Endothelial cell (in vitro differentiated cells): ENCODE results near the gene MSANTD2. TPM values are rescaled to one million over a fixed set of nuclear protein-coding genes. Genes with fewer than 3 reads are reported as not detected.

Experiments used
- DNase-seq: peaks from one replicate; pipeline ENCODE4 v3.0.0; 2021; ENCODE audit warnings: low spot score
- H3K27ac Mint-ChIP-seq: one replicate; pipeline ENCODE4 v1.8.0; 2021; ENCODE audit warnings: mixed read lengths, inconsistent platforms; ENCODE audit not compliant: unreplicated experiment
- H3K27me3 Mint-ChIP-seq: one replicate; pipeline ENCODE4 v1.8.0; 2021; ENCODE audit warnings: mild to moderate bottlenecking, moderate library complexity, mixed read lengths, inconsistent platforms; ENCODE audit not compliant: unreplicated experiment
- H3K36me3 Mint-ChIP-seq: one replicate; pipeline ENCODE4 v1.8.0; 2021; ENCODE audit warnings: mild to moderate bottlenecking, low read depth, mixed read lengths, inconsistent platforms; ENCODE audit not compliant: unreplicated experiment
- H3K4me1 Mint-ChIP-seq: one replicate; pipeline ENCODE4 v1.8.0; 2021; ENCODE audit warnings: mild to moderate bottlenecking, mixed read lengths, inconsistent platforms; ENCODE audit not compliant: unreplicated experiment
- H3K4me3 Mint-ChIP-seq: one replicate; pipeline ENCODE4 v1.8.0; 2021; ENCODE audit warnings: mild to moderate bottlenecking, mixed read lengths, inconsistent platforms; ENCODE audit not compliant: unreplicated experiment
- H3K9me3 Mint-ChIP-seq: one replicate; pipeline ENCODE4 v1.8.0; 2021; ENCODE audit warnings: mixed read lengths, inconsistent platforms; ENCODE audit not compliant: unreplicated experiment
- CTCF ChIP-seq: fragments of 200-600 bp; sonication (generic); IDR thresholded peaks from one replicate; pipeline ENCODE4 v1.5.0; 2021; ENCODE audit warnings: antibody characterized with exemption; ENCODE audit not compliant: unreplicated experiment
- long read RNA-seq: library from polyadenylated mRNA; unstranded; transcript quantifications from one replicate; pipeline ENCODE4 v2.0.0, GENCODE V29; 2020; ENCODE audit not compliant: unreplicated experiment
- total RNA-seq: library from RNA; stranded (reverse); fragmentation: NEBNext Ultra II Directional; extraction: Animal tissue kit (Norgen Biotek cat#: 25700); gene quantifications from one replicate; pipeline ENCODE4 v1.2.1, GENCODE V29; 2021; ENCODE audit not compliant: unreplicated experiment

Gene MSANTD2
- 32.4 TPM for total RNA-seq
- long read RNA-seq, partial matches to known transcripts: 0 of 1 reads
- long read RNA-seq, other reads (novel, unspliced or antisense): 0 of 1 reads

GRCh38 chr11:124800226-124800929, at the start of gene MSANTD2:
Gene MSANTD2 (minus strand): TSS chr11:124800406. CDS start chr11:124800380, 26 bp downstream.
- peak within 1 kb of the TSS; percentile 92 for H3K4me3 Mint-ChIP-seq
- peaks cover 5% of the 10 kb centered on the region for H3K36me3 Mint-ChIP-seq
- peaks cover 28% of the 10 kb centered on the region for H3K4me1 Mint-ChIP-seq
- no peak for TF ChIP-seq CTCF
- no peaks in the 10 kb centered on the region for H3K9me3 Mint-ChIP-seq
- DNase-seq: peak; percentile 85
- H3K27me3 Mint-ChIP-seq: peaks cover 7% of the 10 kb centered on the region
- peak within 1 kb of the TSS; percentile 91 for H3K27ac Mint-ChIP-seq

- peaks cover 3% of the 10 kb centered on the region for H3K4me1 Mint-ChIP-seq
- H3K4me3 Mint-ChIP-seq: peak overlapping the region; percentile 42
Observed at GRCh38 chr11:124846070-124846673, 46.0 kb upstream of the MSANTD2 start.

GRCh38 chr11:124844664-124845079, 44.5 kb upstream of the MSANTD2 start:
- H3K9me3 Mint-ChIP-seq: no peaks in the 10 kb centered on the region
- no peak for DNase-seq
- H3K27me3 Mint-ChIP-seq: peaks cover 26% of the 10 kb centered on the region

More at GRCh38 chr11:124846070-124846673, 46.0 kb upstream of the MSANTD2 start:
- Mint-ChIP-seq H3K9me3 (no peaks in the 10 kb centered on the region), H3K36me3 (peaks cover 4% of the 10 kb centered on the region), H3K27me3 (peaks cover 18% of the 10 kb centered on the region), H3K27ac (no peak overlapping the region)
- TF ChIP-seq CTCF: no peak
- no peak for DNase-seq

GRCh38 chr11:124843616-124843910, 43.4 kb upstream of the MSANTD2 start:
- Mint-ChIP-seq H3K27ac (no peak overlapping the region), H3K4me1 (peaks cover 8% of the 10 kb centered on the region), H3K27me3 (peaks cover 25% of the 10 kb centered on the region), H3K36me3 (peaks cover 10% of the 10 kb centered on the region), H3K9me3 (no peaks in the 10 kb centered on the region), H3K4me3 (no peak overlapping the region)
- TF ChIP-seq CTCF: no peak
- no peak for DNase-seq

More at GRCh38 chr11:124844664-124845079, 44.5 kb upstream of the MSANTD2 start:
- H3K4me1 Mint-ChIP-seq: peaks cover 8% of the 10 kb centered on the region
- no peak overlapping the region for H3K27ac Mint-ChIP-seq
- peaks cover 10% of the 10 kb centered on the region for H3K36me3 Mint-ChIP-seq
- no peak overlapping the region for H3K4me3 Mint-ChIP-seq
- no peak for TF ChIP-seq CTCF

GRCh38 chr11:124842305-124842704, 42.1 kb upstream of the MSANTD2 start:
- Mint-ChIP-seq H3K4me1 (peaks cover 8% of the 10 kb centered on the region), H3K27me3 (peaks cover 31% of the 10 kb centered on the region), H3K27ac (no peak overlapping the region), H3K4me3 (peak overlapping the region; percentile 5), H3K9me3 (no peaks in the 10 kb centered on the region), H3K36me3 (peaks cover 10% of the 10 kb centered on the region)
- DNase-seq: no peak
- no peak for TF ChIP-seq CTCF
